GM21423 (cell line): ENCODE data around the gene BCAP31.

Source experiments
- ATAC-seq: cut with Tn5 transposase; IDR thresholded peaks from one replicate; pipeline ENCODE4 v1.9.1; 2021; ENCODE audit warnings: mild to moderate bottlenecking, moderate library complexity; ENCODE audit not compliant: unreplicated experiment

BCAP31 gene

GRCh38 chrX:153657161-153657560 is 67.0 kb downstream of the BCAP31 start:
- ATAC-seq = no peak

- no peak for ATAC-seq
These were observed 70.6 kb downstream of the BCAP31 start for GRCh38 chrX:153653556-153653955.

- ATAC-seq = no peak
These were observed 72.6 kb downstream of the BCAP31 start for GRCh38 chrX:153651540-153652079.

- no peak for ATAC-seq
These were observed 73.2 kb downstream of the BCAP31 start for GRCh38 chrX:153650959-153651358.
